Stimulated activated CD4-positive, alpha-beta T cell treated with anti-CD3 and anti-CD28 coated beads, Interleukin-4, amount 100 ng/mL, for 24 hours (primary cell): ENCODE results near the gene SMDT1.
"Not testable (repeated sequence)": the region's sequence is repeated elsewhere in the genome, so short reads cannot be mapped to it uniquely, and the experiment has no call there.

Source experiments
- DNase-seq: peaks from one replicate; pipeline ENCODE4 v3.0.0-alpha.2; 2020

SMDT1 gene

DNA sequence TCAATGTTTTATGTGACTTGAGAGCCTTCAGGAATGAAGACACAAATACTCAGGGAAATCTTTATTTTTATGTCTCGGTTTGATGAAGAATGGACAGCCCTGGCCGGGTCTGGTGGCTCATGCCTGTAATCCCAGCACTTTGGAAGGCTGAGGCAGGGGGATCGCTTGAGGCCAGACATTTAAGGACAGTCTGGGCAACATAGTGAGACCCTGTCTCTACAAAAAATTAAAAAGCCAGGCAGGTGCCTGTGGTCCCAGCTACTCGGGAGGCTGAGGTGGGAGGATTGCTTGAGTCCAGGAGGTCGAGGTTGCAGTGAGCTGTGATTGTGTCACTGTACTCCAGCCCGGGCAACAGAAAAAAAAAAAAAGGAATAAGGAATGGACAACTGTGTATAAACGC, 8.0 kb upstream of the SMDT1 start:
- DNase-seq = not testable (repeated sequence)

DNA sequence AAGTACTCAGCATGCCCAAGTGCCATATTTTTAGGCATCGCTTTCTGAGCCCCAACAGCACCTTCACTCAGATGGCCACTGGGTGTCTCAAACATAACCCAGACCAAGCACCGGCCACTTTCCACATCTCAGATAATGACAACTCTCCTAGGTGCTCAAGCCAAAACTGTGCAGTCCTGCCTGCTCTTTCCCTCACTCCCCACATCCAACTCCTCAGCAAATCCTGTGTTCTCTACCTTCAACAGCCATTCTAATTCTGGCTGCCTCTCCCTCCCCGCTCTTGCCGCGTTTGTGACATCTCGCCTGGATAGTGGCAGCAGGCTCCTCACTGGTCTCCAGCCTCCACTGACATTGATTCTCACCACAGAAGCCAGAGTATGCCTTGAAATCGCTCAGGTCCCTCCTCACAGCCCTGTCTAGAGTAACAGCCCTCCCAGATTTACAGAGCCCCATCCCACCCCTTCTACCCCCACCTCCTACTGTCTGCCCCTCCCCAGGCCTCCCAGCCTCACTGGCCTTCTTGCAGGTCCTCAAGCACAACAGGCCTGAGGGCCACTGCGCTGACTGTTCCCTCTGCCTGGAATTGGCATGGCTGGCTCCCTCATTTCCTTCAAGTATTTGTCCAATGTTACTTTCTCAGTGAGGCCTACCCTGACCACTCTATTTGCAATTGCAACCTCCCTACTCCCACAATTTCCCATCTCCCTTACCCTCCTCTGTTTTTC, 6.7 kb upstream of the SMDT1 start:
- no peak for DNase-seq

DNA sequence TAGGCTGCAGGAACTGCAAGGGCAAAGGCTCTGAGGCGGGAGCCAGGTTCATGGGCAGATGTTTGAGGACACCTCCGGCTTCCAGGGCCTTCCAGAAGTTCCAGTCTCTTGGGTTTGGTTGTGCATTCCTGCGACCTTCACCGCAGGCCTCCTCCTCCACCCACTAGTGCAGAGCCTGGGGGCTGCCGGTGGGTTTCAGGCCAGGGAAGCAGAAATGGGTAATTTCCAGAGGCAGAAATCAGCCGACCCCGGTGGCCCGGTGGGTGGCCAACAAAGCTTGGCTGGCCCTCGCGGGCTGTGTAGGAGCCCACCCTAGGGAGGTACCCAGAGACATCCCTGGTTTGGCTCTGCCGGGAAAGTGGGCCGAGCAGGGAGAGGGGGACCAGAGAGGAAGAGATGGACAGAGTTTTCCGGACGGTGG, 5.9 kb upstream of the SMDT1 start:
- no peak for DNase-seq

DNA sequence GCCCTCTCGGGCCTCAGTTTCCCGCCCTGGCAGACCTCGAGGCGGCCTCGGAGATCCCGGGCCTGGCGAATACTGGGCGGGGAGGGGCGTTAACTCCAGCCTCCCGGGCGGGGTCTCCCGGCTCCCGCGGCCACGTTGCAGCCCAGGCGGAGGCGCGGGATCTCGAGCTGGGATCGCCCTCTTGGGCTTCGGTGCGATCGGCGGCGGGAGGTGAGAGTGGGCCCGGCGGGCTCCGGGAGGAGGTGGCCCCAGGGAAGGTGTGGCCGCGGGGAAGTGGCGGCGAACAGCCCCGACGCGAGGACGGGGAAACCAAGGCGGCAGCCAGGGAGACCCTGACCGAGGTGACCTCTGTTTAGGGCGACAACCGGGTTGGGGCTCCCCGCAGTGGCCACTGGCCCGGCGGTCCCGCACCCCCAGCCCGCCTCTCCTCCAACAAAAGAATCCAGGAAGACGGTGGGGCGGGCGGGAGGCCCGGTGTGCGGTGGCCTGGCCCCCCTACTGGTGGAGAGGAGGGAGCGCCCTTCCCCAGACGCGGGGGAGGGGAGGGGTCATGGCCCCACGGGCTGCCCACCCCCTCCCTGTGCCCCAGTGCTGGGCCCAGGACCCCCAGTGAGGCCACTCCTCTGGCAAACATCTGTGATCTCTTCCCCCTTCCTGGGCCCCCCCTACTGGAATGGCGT, 5.2 kb upstream of the SMDT1 start, which contains the start of gene PHETA2:
Gene PHETA2 (plus strand): TSS at position 117 of the 680 bp plus-strand sequence. CDS start 3,046 bp downstream, outside the sequence.
- DNase-seq = peak; percentile 57

DNA sequence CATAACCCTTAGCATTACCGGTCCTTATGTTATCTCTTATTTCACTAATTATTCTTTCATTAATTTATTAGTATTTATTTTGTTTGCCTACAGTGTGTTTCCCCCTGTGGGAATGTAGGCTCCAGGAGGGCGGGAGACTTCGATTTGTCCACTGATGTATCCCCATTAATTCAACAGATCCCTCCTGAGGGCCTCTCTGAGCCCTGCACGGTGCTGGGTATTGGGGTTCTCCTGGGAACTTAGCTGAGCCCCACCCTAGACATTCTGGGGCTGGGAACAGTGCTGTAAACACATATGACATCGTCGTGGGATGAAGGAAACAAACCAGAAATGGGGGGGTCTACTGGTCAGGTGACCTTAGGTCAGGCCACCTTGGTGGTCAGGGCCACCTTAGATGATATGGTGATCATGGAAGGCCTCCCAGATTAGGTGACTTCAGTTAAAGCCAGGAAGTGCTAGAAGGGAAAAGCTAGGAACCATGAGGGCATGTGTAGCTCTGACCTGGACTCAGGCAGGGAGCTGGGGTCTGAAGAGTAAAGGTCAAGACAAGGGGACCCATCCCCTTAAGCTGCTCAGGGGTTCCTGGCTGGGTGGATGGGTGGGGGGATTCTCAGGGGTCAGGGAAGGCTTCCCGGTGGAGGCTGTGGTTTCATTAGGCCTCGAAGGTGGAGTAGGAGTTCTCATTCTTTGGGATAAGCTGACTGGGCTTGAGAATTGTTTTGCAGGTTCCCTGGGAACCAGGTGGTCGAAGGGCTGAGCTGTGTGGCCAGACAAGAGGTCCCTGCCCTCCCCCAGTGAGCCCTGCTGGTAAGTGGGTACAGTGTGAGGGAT, 4.4 kb upstream of the SMDT1 start:
- no peak for DNase-seq

DNA sequence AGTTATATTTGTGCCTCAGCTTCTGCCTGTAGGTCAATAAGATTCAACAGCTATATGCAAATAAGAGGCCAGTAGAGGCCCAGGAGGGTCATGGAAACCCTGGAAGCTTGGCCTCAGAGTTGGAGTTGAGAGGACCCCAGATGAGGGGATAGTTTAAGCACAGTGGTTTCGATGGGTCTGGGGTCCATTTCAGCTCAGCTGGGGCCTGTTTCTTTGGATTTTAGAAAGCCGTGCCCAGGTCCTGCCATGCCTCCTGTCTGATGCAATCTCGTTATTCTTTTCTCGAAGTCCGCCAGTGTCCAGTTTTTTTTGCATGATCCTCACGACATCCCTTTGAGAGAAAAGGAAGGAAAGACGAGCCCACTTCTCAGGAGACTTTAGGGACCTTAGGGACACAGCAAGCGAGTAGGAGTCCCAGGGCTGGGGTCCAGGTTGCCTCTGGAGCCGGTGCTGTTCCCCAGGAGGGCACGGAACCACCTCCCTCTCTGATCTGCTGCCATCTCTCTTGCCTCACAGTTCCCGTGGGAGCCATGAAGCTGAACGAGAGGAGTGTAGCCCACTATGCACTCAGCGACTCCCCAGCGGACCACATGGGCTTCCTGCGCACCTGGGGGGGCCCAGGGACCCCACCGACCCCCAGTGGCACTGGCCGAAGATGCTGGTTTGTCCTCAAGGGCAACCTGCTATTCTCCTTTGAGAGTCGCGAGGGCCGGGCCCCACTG, 2.6 kb upstream of the SMDT1 start:
- no peak for DNase-seq

DNA sequence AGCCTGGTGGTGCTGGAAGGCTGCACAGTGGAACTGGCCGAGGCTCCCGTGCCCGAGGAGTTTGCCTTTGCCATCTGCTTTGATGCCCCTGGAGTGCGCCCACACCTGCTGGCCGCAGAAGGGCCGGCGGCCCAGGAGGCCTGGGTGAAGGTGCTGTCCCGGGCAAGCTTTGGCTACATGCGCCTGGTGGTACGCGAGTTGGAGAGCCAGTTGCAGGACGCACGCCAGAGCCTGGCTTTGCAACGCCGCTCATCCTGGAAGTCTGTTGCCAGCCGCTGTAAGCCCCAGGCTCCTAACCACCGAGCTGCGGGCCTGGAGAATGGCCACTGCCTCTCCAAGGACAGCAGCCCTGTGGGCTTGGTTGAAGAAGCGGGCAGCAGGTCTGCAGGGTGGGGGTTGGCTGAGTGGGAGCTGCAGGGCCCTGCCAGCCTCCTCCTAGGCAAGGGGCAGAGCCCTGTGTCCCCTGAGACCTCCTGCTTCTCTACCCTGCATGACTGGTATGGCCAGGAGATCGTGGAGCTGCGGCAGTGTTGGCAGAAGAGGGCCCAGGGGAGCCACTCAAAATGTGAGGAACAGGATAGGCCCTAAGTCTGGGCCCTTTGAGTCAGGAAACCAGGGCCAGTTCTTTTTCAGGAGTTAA, 1.9 kb upstream of the SMDT1 start:
- no peak for DNase-seq

DNA sequence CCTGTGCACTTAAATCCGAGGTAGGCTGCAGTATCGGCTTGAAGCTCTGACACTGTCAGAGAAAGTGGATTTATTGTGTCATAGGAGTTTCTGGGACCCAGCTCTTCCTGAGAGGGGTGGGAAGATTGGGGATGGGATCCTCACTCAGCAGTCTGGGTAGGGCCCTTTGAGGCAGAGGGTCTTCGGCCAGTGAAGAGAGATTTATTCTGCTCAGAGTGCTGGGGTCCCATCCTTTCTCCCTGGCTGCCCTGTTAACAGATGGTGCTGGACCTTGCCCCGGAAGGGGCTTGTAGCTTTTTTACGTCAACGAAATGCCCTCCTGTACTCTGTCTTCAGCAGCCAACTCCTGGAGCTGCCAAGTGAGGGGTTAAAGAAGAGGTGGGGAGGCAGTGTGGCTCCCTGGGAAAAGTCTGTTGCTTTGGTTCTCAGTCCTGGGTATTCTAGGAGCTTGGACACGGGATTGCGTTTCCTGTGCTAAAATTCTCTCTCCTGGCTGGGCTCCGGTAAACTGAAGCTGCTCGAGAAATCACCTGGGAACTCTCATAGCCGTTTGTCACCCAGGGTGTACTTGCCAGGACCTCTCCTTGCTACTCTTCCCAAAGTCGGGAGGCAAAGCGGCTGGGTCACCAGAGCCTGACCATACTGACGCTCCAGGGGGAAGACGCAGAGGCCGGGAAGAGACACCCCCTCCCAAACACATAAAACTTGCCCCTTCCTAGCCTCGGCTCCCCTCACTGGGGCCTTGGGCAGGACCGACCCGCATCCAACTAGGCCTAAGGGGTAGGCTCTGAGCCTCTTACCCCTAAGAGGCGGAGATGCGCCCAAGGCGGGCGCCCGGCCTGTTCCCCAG, 806 bp upstream of the SMDT1 start:
- no peak for DNase-seq

DNA sequence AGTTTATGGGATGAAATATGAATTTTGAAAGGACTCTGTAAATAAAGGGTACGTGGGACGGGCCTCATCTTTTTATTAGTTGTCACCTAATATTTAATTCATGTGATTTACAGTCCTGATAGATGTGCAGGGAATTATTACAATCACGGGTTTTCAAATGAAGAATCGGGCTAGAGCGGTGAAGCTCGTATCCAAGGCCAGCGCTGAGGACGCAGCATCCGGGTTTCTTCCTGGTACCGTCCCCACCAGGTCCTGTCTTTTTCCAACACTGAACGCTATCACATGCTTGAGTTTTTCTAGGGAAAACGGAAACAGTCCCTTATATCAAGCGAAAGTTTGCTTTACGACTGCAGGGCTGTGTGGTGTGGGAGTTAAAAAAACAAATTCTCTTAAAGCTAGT, 787 bp downstream of the SMDT1 start:
- DNase-seq = no peak

DNA sequence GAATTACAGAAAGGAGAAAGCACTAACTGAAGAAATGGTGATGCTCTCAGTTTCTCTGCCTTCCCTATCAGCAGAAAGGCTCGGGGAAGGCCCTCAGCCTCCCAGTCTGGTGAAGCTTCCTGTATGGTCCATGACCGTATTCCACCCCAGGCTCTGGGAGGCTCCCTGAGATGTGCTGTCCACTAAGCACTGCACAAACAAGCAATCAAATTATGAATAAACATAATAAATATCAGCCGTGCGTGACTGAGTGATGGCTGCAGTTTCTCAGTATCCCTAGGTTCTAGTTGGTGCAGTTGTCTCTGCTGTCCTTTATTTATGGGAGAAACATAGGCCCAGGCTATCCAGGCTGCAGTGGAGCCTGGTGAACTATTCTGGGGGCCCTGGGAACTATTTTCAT, 3.6 kb downstream of the SMDT1 start:
- DNase-seq = no peak

DNA sequence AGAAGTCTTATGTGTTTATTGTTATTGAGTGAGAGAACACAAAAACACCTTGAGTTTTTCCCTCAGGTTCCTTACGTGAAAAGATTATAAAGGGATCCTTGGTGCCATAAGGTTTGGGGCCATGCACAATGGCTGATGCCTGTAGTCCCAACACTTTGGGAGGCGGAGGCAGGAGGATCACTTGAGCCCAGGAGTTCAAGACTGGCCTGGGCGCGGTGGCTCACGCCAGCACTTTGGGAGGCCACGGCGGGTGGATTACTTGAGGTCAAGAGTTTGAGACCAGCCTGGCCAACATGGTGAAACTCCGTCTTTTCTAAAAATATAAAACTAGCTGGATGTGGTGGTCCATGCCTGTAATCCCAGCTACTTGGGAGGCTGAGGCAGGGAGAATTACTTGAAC, 5.4 kb downstream of the SMDT1 start:
- no peak for DNase-seq

DNA sequence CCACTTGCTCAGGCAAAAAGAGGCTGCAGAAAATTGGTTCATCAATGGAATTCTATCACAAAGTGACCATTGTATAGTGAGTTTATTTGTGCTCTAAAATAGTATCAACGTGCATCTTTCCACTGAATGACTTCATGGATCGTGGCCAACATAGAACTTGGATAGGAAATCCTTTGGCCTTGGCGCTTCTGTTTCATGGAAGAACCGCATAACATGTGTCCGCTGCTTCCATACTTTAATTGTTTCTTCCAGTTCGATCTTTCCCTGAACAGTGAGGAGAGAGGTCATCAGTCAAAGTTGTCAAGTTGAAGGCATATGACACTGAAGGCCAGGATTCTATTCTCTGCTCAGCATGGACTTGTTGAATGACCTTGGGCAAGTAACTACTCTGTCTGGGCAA, 6.6 kb downstream of the SMDT1 start:
- DNase-seq = no peak

DNA sequence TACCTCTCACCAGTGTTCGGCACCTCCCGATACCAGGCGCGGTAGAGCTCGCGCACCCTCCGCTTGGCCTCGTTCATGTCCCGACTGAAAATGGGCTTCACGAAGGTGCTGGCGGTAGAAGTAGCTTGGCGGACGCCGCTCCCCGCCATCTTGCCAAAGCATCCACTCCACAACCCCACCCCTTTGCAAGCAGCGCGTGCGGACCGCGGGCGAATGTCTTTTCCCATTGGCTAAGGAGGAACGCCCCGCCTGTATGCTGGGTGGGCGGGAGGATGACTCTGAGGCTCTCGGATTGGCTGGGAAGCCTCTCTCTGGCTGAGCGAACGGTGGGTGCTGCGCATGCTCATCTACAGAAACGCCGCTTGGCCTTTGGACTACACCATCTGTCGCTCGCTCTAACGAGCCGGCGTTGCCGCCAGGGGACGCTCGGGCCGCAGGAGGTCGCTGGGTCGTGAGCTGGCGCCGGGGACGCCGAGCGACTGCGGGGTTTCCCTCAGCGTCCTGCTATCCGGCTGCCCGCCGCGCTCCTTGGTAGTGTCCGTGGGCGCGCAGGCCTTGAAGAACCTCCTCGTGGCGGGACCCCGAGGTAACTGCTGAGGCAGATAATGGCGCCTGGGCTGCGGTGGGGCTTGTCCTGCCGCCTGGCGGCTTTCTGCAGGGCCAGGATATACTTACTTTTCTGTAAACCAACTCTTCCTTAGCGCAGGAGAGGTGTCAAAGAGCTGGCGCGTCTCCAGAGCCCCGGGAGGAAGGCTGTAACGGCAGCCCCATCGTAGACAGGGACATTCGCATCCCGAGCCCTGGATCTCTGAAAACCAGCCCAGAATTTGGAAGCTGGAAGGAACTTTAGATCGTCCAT, 11.3 kb downstream of the SMDT1 start, which contains the start of gene NDUFA6:
Gene NDUFA6 (minus strand): TSS at position 177 of the 859 bp plus-strand sequence. CDS start 28 bp downstream, at position 149.
- peak; percentile 99 for DNase-seq

DNA sequence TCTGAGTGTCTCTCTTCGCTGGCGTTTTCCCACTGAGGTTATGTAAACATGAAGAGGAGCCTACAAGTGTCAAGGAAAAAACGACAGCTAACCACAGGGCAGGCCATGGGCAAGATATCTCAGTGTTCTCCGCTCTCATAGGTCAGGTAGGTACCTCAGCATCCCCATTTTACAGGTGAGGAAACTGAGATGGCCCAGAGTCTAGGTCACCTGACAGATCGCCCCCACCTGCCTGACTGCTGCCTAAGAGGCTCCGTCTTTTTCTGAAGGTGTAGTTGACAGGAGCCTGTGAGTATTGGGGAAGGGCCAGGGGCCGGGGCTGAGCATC, 11.9 kb downstream of the SMDT1 start:
- DNase-seq = no peak

DNA sequence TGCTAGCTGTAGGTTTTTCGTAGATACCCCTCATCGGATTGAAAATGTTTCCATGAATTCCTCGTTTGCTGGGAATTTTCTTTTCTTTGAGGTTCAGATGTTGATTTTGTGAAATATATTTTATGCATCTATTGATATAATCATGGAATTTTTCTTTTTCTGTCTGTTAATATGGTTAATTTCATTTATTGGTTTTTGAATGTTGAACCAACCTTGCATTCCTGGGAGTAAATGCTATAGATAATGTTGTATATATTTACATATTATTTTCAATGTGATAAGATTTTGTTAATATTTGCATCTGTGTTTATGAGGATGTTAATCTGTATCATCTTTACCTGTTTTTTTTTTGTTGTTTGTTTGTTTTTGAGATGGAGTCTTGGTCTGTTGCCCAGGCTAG, 21.7 kb downstream of the SMDT1 start:
- no peak for DNase-seq

DNA sequence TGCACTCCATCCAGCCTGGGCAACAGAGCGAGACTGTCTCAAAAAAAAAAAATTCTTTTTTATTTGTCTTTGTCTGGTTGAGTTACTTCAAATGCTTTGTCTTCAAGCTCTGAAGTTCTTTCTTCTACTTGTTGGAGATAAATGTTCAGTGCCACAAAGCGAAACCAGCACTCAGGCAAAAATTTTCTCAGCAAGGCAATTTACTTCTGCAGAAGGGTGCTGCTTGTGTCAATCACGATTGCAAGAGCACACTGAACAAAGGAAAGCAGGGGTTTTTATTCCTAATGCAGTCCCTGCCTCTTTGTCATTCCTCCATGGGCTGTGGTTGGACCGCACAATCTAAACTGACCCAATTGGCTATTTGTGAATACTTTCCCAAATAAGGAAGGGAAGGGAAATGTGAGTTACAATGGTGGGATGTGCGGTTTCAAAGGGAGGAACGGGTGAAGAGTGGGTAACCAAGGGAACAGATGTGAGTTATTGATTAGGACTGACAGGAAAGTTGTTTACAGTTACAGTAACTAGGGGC, 24.9 kb downstream of the SMDT1 start:
- not testable (repeated sequence) for DNase-seq

DNA sequence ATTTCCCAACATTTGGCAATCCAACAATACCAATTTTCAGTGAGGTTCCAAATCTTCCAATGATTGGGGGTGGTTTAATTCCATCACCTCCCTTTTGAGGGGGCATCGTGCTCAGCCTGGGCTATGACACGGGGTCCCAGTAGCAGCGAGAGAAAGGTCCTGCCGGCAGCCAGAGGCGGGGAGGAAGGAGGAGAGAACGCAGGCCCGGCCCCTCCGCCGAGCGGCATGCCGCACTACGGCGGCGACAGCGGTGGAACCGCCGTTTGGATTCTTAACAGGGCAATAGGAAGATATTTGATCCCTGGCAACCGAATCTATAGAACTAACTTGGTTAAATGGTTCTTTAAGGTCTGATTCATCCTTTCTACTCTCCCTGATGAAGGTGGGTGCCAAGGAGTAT, 29.3 kb downstream of the SMDT1 start:
- DNase-seq = no peak

DNA sequence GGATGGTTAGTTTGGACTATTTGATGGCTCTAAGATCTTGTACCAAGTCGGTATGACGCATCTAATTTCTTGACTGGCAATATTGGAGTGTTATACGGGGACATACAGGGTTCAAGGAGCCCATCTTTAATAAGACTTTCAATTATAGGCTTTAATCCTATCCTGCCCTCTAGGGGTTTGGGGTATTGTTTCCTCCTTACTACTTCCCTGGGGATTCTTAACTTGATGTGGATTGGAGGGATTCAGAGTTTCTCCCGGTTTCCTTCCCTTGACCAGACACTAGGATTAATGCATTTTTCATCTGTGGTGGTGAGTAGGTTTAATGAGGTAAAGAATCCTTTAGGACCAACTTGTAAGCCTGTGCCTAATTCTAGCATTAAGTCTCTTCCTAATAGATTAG, 32.3 kb downstream of the SMDT1 start:
- no peak for DNase-seq

DNA sequence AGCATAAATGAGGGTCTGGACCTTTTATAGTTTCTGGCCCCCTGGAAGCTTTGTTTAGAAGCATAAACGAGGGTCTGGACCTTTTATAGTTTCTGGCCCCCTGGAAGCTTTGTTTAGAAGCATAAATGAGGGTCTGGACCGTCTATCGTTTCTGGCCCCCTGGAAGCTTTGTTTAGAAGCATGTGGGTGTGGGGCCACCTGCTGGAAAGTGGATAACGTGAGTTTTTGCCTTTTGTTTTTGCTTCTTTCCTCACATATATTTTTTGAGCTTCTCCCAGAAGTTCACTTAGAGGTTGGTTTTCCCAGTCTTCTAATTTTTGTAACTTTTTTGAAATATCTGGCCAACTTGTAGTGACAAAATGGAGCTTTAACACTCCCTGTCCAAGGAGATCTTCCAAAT, 33.3 kb downstream of the SMDT1 start:
- not testable (repeated sequence) for DNase-seq

DNA sequence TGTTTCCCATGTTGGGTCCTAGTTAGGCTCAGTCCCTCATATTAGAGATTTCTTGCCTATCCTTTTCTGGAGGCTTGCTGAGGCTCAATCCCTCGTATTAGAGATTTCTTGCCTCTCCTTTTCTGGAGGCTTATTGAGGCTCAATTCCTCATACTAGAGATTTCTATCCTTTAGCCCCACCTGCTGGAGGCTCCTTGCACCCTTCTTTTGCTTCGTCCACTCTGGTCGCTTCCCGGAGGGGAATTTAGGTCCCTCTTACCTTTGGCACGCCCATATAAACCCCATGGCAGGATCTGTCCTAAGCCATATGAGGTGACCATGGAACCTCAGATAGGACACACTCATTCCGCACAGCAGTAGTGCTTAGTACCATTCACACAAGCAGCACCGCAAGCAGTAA, 35.2 kb downstream of the SMDT1 start:
- DNase-seq = no peak
